GM21529 (cell line): ENCODE measurements around the gene RRP1B.

Source experiments
- ATAC-seq: cut with Tn5 transposase; IDR thresholded peaks from one replicate; pipeline ENCODE4 v1.9.1; 2021; ENCODE audit not compliant: unreplicated experiment

Gene RRP1B

DNA sequence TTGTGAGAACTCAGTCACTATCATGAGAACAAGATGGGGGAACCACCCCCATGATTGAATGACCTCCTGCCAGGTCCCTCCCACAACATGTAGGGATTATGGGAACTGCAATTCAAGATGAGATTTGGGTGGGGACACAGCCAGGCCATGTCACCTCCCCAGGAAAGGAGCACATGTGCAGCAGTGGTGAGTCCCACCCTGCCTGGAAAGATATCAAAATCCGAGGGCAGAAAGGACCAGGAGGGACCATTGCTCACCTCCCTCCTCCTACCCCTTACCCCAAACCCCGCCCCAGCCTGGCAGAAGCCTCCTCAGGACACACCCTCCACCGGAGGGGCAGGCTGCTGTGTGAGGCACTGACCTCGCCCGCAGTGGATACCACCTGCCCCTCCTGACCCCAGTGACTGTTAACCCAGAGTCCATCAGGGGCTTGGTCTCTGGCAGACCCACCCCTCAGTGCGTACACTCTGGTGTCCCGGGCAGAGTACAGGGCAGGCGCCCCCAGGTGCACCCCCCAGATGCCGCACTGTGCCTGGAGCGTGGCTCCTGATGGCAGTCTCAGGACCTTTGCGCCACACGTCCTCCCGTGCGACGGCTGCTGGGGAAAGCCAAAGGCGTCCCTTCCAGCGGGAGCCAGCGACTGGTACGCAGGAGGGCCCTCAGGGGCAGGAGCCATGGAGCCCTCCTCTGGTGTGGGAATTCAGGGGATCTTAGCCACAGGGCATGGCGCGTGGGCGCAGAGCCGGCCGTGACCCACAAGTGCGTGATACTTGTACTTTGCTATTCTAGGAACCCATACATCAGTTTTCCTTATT, 80.5 kb downstream of the RRP1B start:
- ATAC-seq: no peak

DNA sequence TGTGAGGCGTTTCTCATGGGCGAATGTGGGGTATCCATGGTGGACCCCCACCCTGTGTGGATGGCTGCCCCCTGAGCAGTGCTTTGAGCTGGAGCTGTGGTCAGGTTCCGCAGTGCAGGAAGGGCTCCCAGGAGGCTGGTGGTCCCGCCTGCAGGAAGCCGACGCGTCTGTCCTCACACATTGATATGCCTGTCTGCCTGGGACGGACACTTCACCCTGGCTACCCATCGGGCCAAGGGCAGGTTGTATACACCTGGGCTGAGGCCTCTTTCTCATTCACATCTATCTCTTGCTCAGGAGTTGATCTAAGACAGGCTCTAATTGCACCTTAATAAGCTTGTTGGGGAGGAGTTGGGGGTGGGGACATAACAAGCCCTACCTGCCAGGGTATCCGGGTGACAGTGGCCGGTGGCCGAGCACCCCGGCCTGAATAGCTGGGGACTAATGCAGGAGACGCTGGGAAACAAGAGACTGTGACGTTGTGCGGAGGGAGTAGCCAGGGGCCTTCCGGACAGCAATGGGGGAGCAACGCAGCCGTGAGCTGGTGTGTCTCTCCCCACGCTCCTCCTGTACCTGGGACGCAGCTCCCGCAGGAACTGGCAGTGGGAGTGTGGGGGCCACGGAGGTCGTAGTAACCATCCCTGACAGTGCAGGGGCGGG, 81.3 kb downstream of the RRP1B start:
- no peak for ATAC-seq

DNA sequence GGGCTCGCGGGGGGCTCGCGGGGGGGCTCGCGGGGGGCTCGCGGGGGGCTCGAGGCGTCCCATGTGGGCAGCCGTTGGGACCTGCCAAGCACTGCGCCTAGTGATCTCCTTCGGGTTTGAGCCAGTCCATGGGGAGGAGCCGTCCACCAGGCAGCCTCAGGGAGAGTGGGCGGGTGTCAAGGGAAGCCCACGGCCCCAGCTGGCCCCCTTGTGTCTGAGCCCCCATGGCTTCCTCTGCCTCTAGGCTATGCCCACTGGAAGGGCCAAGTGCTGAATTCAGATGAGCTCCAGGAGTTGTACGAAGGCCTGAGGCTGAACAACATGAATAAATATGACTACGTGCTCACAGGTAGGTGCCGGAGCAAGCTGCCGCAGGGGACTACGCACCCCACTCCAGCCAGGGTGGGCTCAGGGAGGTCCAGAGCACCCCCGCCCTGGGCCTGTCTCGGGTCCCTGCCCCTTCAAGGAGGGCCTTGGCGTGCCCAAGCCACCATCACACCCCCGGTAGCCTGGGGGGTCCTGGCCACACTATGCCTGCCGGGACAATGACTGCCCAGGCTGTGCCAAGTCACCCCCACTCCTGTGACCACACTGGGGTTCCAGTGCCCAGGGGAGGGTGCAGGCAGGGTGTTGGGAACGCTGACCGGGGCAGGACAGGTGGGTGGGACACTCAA, 82.2 kb downstream of the RRP1B start:
- no peak for ATAC-seq

DNA sequence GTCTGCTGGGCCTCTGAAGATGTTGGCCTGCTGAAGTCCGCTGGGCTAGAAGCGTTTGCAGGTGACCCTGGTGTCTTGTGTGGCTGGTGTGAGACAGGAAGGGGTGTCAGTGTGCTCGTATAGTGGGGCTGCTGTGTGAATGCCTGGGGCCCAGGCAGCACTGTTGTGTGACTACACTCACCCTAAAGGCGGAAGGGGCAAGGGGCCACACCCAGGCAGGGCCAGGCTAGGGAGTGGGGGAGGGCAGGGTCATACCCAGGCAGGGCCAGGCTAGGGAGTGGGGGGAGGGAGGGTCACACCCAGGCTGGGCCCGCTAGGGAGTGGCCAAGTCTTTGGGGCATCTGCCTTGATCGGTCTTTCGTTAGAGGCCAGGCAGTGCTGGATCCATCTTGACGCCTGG, 84.6 kb downstream of the RRP1B start:
- no peak for ATAC-seq

DNA sequence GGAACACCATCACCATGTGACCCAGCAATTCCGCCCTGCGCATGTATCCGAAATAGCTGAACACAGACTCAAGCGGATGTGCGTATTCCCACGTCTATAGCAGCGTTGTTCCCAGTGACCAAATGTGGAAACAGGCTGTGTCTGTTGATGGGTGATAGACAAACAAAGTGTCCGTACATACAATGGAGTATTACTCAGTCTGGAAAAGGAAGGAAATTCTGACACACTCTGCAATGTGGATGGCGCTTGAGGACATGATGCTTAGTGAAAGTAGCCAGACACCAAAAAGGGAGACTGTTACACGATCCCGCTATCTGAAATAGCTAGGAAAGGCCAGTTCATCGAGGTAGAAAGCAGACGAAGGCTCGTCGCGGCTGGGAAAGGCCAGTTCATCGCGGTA, 85.4 kb downstream of the RRP1B start:
- ATAC-seq: no peak
